Karpas-422 (cell line): ENCODE results near the gene NECAB2. TPM values are rescaled to one million over a fixed set of nuclear protein-coding genes. Genes with fewer than 3 reads are reported as not detected.

Source experiments
- DNase-seq: peaks from one replicate; pipeline ENCODE4 v3.0.0-alpha.2; 2015
- H2AFZ ChIP-seq: fragments of 200-600 bp; sonication (generic); 2 replicates; pipeline ENCODE4 v1.6.1; 2014; ENCODE audit warnings: antibody characterized with exemption, low read length, mixed read lengths
- H3K27ac ChIP-seq: fragments of 200-600 bp; sonication (generic); 2 replicates; pipeline ENCODE4 v1.5.1; 2014; ENCODE audit warnings: mild to moderate bottlenecking, low read length, moderate library complexity
- H3K27me3 ChIP-seq: fragments of 200-600 bp; sonication (generic); 2 replicates; pipeline ENCODE4 v1.6.1; 2014; ENCODE audit warnings: low read length, mixed read lengths
- H3K36me3 ChIP-seq: fragments of 200-600 bp; sonication (generic); 2 replicates; pipeline ENCODE4 v1.6.1; 2014; ENCODE audit warnings: low read length, mixed read lengths; ENCODE audit not compliant: insufficient read depth
- H3K4me1 ChIP-seq: fragments of 200-600 bp; sonication (generic); 2 replicates; pipeline ENCODE4 v1.6.1; 2014; ENCODE audit warnings: mild to moderate bottlenecking, low read length, mixed read lengths
- H3K4me2 ChIP-seq: fragments of 200-600 bp; sonication (generic); 2 replicates; pipeline ENCODE4 v1.6.1; 2014; ENCODE audit warnings: low read length, low read depth, mild to moderate bottlenecking; ENCODE audit not compliant: poor library complexity, severe bottlenecking
- H3K4me3 ChIP-seq: fragments of 200-600 bp; sonication (generic); 2 replicates; pipeline ENCODE4 v1.5.1; 2014; ENCODE audit warnings: mild to moderate bottlenecking, antibody characterized with exemption, low read length, mixed read lengths
- H3K79me2 ChIP-seq: fragments of 200-600 bp; sonication (generic); 2 replicates; pipeline ENCODE4 v1.6.1; 2014; ENCODE audit warnings: mild to moderate bottlenecking, low read length, mixed read lengths
- H3K9ac ChIP-seq: fragments of 200-600 bp; sonication (generic); 2 replicates; pipeline ENCODE4 v1.6.0; 2014; ENCODE audit warnings: low read length
- H3K9me2 ChIP-seq: fragments of 200-600 bp; sonication (generic), shearing (Covaris generic); replicated peaks from 2 replicates; pipeline ENCODE4 v1.6.0; 2014; ENCODE audit warnings: mild to moderate bottlenecking, low read length, moderate library complexity; ENCODE audit not compliant: insufficient read depth
- H3K9me3 ChIP-seq: fragments of 300-700, 200-600 bp; sonication (generic); 2 replicates; pipeline ENCODE4 v1.6.1; 2014; ENCODE audit warnings: low read length, mixed read lengths
- H4K20me1 ChIP-seq: fragments of 200-600 bp; sonication (generic); 2 replicates; pipeline ENCODE4 v1.6.1; 2014; ENCODE audit warnings: mild to moderate bottlenecking, antibody characterized with exemption, low read length, low read depth; ENCODE audit not compliant: insufficient read depth
- total RNA-seq: library from RNA; depleted of rRNA; stranded (reverse); fragments of >200 nt; shearing (Covaris generic); gene quantifications from 2 replicates; pipeline ENCODE4 v1.2.3, GENCODE V29; 2014; ENCODE audit warnings: low replicate concordance

The NECAB2 gene
- total RNA-seq, 1 experiment from 2014 or later = not detected

- DNase-seq = no peak
- no peak overlapping the region for H2AFZ ChIP-seq
- no peaks in the 10 kb centered on the region for H3K27me3 ChIP-seq
- H3K9ac ChIP-seq = no peak overlapping the region
- H3K79me2 ChIP-seq = no peaks in the 10 kb centered on the region
- no peak overlapping the region for H3K4me2 ChIP-seq
- H3K4me3 ChIP-seq = no peak overlapping the region
- H3K9me3 ChIP-seq = no peaks in the 10 kb centered on the region
- H3K4me1 ChIP-seq = no peaks in the 10 kb centered on the region
- H3K27ac ChIP-seq = no peak overlapping the region
- H3K36me3 ChIP-seq = no peaks in the 10 kb centered on the region
- no peaks in the 10 kb centered on the region for H3K9me2 ChIP-seq
- no peaks in the 10 kb centered on the region for H4K20me1 ChIP-seq
These were observed 26.7 kb downstream of the NECAB2 start for GRCh38 chr16:83994703-83995102.

- Histone ChIP-seq H3K36me3 (no peaks in the 10 kb centered on the region), H3K79me2 (no peaks in the 10 kb centered on the region), H3K9me2 (no peaks in the 10 kb centered on the region), H3K4me3 (no peak overlapping the region), H2AFZ (no peak overlapping the region), H3K9ac (no peak overlapping the region), H4K20me1 (no peaks in the 10 kb centered on the region), H3K27me3 (no peaks in the 10 kb centered on the region), H3K4me2 (no peak overlapping the region), H3K9me3 (no peaks in the 10 kb centered on the region), H3K27ac (no peak overlapping the region), H3K4me1 (no peaks in the 10 kb centered on the region)
- no peak for DNase-seq
These were observed 27.7 kb downstream of the NECAB2 start for GRCh38 chr16:83995754-83996153.

GRCh38 chr16:83996481-83997252 lies 28.6 kb downstream of the NECAB2 start:
- Histone ChIP-seq H3K4me2 (no peak overlapping the region), H3K9me2 (no peaks in the 10 kb centered on the region), H3K36me3 (no peaks in the 10 kb centered on the region), H3K9ac (no peak overlapping the region), H3K79me2 (no peaks in the 10 kb centered on the region), H3K4me1 (no peaks in the 10 kb centered on the region), H2AFZ (no peak overlapping the region), H3K27ac (no peak overlapping the region), H3K9me3 (no peaks in the 10 kb centered on the region), H3K27me3 (no peaks in the 10 kb centered on the region), H3K4me3 (no peak overlapping the region), H4K20me1 (no peaks in the 10 kb centered on the region)
- peak; percentile 55 for DNase-seq

GRCh38 chr16:83998091-83998490 lies 30.0 kb downstream of the NECAB2 start:
- no peaks in the 10 kb centered on the region for H3K4me1 ChIP-seq
- no peaks in the 10 kb centered on the region for H3K27me3 ChIP-seq
- H3K79me2 ChIP-seq = no peaks in the 10 kb centered on the region
- no peak overlapping the region for H3K9ac ChIP-seq
- no peak overlapping the region for H2AFZ ChIP-seq
- no peaks in the 10 kb centered on the region for H4K20me1 ChIP-seq
- H3K4me3 ChIP-seq = no peak overlapping the region
- no peaks in the 10 kb centered on the region for H3K36me3 ChIP-seq
- H3K4me2 ChIP-seq = no peak overlapping the region
- H3K9me3 ChIP-seq = no peaks in the 10 kb centered on the region
- H3K27ac ChIP-seq = no peak overlapping the region
- DNase-seq = no peak
- H3K9me2 ChIP-seq = no peaks in the 10 kb centered on the region

DNA sequence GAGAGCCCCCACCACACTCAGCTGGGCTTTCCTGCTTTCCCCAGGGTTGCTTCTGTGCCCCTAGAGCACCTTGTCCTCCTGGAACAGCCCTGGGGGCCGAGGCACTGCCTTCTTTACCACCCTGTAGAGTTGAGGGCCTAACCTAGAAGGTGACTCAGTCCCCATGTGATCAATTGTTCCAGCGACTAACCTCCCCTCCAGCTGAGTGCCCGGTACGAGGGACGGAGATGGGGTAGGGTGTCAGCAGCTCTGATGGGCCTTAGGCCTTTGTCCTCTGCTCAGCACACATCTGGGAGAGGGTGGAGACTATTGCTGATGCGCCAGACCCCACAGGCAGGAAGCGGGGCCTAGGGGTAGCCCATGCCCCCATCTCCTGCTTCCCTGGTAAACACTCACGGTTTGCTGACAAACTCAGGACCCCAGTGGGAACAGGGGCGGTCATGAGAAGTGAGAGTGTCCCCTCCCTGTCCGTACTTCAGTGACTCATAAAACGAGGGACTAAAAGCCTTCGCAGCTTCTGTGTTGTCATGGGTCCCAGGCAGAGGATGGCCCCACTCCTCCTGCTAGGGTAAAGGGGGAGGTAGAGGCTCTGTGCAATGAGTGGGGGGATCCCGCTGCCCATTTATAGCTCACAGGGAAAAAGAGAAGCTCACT lies 33.1 kb downstream of the NECAB2 start:
- no peak for DNase-seq
- no peaks in the 10 kb centered on the region for H3K9me3 ChIP-seq
- H3K36me3 ChIP-seq = no peaks in the 10 kb centered on the region
- H3K27ac ChIP-seq = no peak overlapping the region
- no peaks in the 10 kb centered on the region for H3K4me1 ChIP-seq
- no peaks in the 10 kb centered on the region for H3K79me2 ChIP-seq
- H3K4me3 ChIP-seq = no peak overlapping the region
- no peak overlapping the region for H3K9ac ChIP-seq
- H3K27me3 ChIP-seq = no peaks in the 10 kb centered on the region
- H3K9me2 ChIP-seq = no peaks in the 10 kb centered on the region
- H3K4me2 ChIP-seq = no peak overlapping the region
- H4K20me1 ChIP-seq = no peaks in the 10 kb centered on the region; the same call in 1 of the 2 replicates
- H2AFZ ChIP-seq = no peak overlapping the region

DNA sequence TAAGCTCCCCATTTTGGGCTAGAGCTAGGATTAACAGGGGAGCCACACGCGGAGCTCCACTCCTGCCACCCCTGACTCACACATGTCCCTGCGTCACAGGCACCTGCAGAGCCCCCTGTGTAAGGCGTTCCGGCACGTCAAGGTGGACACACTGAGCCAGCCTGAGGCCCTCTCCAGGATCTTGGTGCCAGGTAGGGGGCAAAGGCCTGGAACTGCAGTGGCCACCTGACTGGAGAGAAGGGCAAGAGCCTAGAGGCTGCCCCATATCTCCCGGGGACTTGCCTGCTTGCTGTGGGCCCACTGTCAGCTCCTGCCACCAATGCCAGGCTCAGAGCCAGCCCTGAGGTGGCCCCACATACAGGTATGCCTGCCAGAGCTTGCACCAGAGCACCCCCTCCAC lies 33.7 kb downstream of the NECAB2 start:
- Histone ChIP-seq H3K4me2 (no peak overlapping the region), H4K20me1 (no peaks in the 10 kb centered on the region; the same call in 1 of the 2 replicates), H3K9me2 (no peaks in the 10 kb centered on the region), H3K9ac (no peak overlapping the region), H3K27ac (no peak overlapping the region), H2AFZ (no peak overlapping the region), H3K79me2 (no peaks in the 10 kb centered on the region), H3K4me1 (no peaks in the 10 kb centered on the region), H3K9me3 (no peaks in the 10 kb centered on the region), H3K36me3 (no peaks in the 10 kb centered on the region), H3K4me3 (no peak overlapping the region), H3K27me3 (no peaks in the 10 kb centered on the region)
- no peak for DNase-seq

DNA sequence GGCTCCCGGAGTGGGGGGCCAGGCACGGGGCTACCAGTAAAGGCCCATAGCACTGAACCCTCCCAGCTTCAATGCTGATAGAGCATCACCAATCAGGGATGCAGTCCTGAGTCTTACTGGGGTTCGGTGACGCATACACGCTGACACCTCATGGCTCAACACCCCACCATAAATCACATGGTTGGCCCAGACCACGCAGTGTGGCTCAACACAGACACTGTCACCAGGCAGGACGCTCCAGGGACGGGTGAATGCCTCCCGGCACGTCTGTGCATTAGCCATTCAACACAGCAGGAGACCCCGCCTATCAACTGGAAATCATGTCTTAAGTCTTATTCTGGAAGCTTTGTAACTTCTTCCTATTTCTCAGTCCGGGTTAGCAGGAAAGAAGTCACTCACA lies 35.0 kb downstream of the NECAB2 start:
- Histone ChIP-seq H3K27me3 (no peaks in the 10 kb centered on the region), H3K36me3 (no peaks in the 10 kb centered on the region), H3K9ac (no peak overlapping the region), H3K27ac (no peak overlapping the region), H3K4me1 (no peaks in the 10 kb centered on the region), H3K9me3 (no peaks in the 10 kb centered on the region), H3K4me3 (no peak overlapping the region), H3K79me2 (no peaks in the 10 kb centered on the region), H3K4me2 (no peak overlapping the region), H2AFZ (no peak overlapping the region), H4K20me1 (no peaks in the 10 kb centered on the region; the same call in 1 of the 2 replicates), H3K9me2 (no peaks in the 10 kb centered on the region)
- DNase-seq = no peak

DNA sequence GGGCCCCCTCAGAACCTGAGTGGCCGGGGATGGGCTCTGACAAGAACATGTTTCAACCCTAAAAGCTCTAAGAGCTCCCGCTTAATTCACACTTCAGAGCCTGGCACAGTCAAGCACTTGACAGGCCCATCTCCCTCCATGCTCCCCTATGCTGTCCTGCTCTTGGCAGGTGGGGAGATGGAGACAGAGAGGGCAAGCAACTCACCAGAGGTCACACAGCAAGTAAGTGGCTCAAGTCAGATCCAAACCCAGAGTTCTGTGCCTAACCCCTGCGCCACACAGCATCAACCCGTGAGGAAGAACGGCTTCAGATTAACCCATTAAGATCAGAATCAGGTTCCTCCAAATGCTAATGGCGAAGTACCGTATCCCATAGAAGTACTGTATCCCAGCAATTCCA lies 36.4 kb downstream of the NECAB2 start:
- H4K20me1 ChIP-seq = no peaks in the 10 kb centered on the region; the same call in 1 of the 2 replicates
- H3K36me3 ChIP-seq = no peaks in the 10 kb centered on the region
- H3K4me3 ChIP-seq = no peak overlapping the region
- no peak for DNase-seq
- no peaks in the 10 kb centered on the region for H3K79me2 ChIP-seq
- H2AFZ ChIP-seq = no peak overlapping the region
- no peaks in the 10 kb centered on the region for H3K27me3 ChIP-seq
- H3K27ac ChIP-seq = no peak overlapping the region
- H3K4me2 ChIP-seq = no peak overlapping the region
- H3K9me2 ChIP-seq = no peaks in the 10 kb centered on the region
- H3K9ac ChIP-seq = no peak overlapping the region
- H3K9me3 ChIP-seq = no peaks in the 10 kb centered on the region
- H3K4me1 ChIP-seq = no peaks in the 10 kb centered on the region
